Ecto neural progenitor cell (in vitro differentiated cells): ENCODE data around the gene THBS3.
"Not testable (repeated sequence)": the region's sequence is repeated elsewhere in the genome, so short reads cannot be mapped to it uniquely, and the experiment has no call there.

ENCODE experiments used
- DNase-seq: peaks from one replicate; pipeline ENCODE4 v3.0.0-alpha.2; 2018; ENCODE audit warnings: low spot score

Gene THBS3

DNA sequence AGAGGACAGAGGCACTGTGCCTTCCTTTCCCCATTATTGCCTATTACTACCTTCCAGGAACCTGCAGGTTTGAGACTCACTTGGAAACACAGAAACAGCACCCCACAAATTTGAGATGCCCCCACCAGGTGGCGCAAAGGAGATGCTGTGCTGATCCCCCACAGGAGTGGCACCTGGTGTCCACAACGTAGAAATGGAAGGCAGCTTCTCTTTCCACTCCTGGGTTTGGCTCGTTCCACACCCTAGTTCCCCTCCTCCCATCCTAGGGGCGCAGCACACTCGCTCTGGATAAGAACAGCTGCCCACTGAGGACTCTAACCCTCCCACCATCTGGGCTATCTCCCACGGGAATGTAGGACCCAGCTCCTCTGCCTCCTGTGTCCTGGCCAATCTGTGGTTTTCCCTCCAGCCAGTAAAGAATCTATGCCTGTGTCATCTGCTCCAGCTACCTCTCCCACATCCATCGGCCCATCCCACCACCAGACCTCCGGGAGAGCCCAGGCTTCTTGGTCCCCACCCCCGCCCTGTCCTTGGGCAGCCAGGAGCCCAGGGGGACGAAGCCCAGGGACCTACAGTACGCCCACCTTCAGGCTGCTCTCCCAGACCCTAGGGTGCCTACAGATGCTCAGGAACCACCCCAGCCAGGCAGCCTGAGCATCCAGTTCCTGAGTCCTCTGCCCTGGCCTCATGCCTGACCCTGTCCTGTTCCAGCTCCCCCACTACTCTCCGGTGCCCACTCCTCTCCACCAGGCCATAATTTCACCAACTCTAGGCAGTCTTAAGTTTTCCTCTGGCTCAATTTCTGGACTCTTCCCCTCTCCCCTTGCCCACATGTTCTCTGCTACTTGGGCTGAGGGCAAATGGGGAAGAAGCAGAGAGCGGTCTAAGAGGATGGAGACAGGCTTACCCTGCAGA lies 549 bp downstream of the THBS3 start:
- peak; percentile 87 for DNase-seq

DNA sequence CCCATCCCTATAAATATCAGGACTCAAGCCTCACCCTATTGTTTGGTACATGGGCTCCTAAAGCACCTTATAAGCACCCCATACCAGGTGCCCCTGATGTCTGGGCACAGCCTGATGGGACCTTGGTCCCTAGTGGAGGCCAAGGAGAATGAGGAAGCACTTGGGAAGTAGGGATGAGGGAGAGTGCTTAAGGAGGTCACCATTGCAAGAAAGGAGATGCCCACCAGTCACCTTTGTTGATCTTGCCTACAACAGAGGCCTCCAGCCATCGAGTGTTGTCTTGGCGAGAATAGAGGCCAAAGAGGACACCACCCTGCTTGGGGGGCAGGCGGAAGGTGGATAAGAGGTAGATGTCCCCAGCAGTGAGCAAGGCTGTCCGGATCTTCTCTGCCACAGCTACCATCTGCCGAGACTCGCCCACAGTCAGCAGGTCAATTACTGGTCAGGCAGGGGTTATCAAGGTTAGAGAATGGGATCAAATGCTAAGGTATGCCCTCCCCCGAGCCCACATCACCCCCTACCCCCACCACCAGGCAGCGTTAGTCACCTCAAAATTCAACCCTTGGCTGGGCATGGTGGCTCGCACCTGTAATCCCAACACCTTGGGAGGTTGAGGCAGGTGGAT lies 1.6 kb downstream of the THBS3 start:
- DNase-seq = no peak

DNA sequence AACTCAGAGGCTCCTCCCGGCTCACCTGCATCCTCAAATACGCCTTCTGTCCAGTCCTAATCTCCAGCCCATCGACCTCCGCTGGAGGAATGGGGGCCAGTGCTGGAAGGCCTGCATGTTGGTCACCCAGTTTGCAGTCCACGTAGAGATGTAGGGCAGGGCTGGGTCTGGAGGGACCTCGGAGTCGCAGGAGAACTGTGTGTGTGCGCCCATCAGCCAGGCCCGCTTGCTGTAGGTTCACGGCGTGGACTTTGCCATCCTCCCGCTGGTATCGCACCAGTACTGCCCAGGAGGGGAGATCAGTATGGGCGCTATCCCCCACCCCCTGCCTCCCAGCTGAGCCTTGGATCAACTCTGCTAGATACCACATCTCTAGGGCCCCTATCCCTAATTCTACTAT lies 2.7 kb downstream of the THBS3 start:
- no peak for DNase-seq

DNA sequence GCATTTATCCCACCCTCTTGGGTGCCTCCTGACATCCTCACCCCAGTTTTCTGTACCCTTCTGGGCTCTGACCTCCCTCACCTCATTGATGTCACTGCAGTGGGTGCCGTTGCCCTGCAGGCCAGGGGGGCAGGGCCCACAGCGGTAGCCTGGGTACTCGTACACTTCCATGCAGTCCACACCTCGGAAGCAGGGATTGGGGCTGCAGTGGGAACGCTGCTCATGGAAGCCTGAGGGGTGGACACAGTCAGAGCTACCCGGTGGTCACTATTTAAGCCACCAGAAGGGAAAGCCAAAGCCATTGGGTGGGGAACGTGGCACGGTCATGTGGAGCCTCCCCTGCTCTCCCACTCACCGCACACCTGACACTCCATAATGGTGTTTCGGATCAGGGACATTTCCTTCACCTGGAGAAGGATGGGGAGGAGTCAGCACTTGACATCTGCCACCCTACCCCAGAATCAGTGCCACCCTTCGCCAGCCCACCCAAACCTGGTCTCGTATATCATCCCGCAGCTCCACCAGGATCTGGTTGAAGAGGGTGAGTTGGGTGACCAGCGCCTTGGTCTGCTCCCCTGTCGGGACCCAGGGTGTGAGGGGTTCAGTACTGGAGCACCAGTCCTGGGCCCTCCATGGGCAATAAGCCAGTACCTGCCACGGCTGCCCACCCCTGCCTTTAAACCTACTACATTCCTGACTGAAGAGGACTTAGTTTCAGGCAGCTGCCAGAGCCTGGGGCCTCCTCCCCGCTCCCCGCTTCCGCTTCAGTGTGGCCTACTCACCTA lies 4.8 kb downstream of the THBS3 start:
- DNase-seq = no peak

DNA sequence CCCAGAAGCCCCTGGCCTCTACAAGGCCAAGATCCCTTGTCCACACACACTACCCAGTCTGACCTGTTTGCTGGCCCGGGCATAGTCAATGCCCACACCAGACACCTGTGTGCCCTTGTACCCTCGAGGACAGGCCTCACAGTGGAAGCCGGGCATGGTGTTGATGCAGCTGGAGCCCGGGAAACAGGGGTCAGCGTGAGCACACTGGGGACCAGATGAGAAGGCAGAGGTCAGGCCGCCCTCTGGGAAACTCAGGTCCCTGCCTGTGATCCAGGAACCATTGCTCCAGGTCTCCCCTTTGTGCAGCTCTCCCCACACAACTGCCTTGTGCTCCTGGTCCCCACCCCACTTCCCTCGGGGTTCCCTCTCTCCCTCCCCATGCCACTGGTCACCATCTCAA lies 5.5 kb downstream of the THBS3 start:
- no peak for DNase-seq

DNA sequence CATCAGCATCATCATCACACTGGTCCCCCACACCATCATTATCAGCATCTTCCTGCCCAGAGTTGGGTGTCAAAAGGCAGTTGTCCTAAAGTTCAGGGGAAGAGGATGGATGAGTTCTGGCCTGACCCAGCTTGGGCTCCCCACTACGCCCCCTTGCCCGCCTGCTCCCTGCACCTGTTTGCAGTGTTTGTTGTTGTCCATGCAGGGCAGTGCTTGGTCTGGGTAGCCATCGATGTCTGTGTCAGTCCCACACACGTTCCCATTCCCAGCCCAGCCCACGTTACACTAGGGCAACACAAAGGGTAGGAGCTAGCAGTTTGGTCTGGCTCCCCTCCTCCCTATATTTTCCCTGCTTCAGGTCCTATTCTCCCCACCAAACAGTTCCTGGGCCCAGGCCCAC lies 6.8 kb downstream of the THBS3 start:
- no peak for DNase-seq

DNA sequence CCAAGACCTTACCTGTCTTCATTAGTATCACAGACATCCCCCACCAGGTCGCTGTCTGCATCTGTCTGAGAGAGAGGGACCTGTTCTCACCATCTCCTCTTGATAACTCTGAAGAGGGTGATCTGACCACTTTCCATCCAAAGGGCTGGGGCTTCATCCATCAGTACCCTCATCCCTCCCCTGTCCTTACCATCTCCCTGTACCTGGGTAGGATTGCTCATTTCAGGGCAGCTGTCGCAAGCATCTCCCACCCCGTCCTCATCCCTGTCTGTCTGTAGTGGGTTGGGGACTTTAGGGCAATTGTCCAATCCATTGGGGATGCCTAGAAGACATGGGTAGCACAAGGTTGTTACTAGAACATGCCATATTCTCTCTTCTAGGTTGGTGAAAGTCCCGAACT lies 7.9 kb downstream of the THBS3 start:
- no peak for DNase-seq

DNA sequence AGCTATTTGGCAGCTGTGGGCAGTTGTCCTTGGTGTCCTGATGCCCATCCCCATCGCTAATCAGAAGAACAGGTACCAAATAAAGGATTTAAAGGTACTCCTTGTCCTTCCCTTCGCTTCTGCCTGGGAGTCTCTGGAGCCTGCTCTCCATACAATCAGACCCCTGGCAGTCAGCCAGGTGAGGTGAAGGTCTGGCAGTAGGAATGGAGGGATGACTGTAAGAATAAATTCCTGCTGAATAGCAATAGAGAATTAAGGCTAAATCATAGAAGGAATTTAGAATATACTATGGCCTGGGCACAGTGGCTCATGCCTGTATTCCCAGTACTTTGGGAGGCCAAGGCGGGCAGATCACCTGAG lies 9.2 kb downstream of the THBS3 start:
- DNase-seq = no peak

DNA sequence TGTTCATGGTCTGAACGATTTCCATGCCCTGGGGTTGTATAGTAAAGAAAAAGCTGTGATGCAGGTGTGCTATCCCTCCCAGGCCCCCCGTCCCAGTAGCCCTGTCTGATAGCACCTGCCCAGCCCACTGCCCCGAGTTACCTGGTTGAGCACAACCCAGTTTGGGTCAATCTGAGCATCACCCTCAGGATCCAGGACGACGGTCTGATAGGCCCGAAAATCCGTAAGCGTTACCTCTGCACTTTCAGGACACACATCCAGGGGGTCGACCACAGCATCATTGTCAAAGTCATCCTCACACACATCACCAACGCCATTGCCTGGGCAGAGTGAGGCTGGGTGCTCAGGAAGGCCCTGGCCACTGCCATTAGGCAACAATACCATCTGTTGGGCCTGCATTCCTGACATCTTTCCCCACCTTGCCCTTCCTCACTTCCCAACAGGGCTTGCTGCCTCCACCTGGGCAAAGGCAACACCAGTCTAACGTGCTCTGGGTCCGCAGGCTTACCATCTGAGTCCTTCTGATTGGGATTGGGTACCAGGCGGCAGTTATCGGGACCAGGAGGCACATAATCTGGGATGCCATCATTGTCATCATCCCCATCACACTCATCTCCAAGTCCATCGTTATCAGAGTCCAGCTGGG lies 9.7 kb downstream of the THBS3 start:
- no peak for DNase-seq

DNA sequence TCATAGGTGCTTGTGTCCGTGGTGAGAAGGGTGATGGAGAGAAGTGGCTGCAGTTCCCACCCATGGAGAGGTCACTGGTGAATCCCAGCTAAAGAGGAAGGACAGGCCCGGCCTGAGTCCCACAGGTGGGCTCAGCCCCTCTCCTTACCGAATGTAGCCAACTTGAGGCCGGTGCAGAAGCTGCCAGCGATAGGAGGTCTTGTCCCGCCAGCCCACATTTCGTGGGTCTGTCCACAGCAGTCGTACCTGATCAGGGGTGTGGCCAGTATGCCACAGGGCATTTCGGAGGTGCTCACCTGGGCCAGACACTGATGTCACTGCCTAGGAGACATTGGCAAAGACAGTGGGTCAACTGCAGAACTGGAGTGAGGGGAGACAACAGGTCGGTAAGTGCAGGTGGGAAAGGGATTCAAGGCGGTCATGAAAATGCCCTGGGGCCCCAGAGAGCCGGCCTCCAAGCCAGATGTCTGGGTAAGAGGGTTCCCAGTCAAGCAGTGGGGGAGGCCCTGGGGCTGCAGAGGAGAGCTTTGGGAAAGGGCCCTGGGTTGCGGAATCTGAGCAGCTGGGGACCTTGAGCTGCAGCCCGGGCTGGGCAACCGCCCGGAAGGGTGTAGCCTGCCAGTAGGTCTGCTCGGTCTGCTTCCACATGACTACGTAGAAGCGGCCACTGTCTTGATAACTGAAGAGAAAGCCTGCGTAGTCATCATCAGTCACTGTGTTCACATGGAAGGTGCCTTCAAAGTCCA lies 10.6 kb downstream of the THBS3 start:
- no peak for DNase-seq

DNA sequence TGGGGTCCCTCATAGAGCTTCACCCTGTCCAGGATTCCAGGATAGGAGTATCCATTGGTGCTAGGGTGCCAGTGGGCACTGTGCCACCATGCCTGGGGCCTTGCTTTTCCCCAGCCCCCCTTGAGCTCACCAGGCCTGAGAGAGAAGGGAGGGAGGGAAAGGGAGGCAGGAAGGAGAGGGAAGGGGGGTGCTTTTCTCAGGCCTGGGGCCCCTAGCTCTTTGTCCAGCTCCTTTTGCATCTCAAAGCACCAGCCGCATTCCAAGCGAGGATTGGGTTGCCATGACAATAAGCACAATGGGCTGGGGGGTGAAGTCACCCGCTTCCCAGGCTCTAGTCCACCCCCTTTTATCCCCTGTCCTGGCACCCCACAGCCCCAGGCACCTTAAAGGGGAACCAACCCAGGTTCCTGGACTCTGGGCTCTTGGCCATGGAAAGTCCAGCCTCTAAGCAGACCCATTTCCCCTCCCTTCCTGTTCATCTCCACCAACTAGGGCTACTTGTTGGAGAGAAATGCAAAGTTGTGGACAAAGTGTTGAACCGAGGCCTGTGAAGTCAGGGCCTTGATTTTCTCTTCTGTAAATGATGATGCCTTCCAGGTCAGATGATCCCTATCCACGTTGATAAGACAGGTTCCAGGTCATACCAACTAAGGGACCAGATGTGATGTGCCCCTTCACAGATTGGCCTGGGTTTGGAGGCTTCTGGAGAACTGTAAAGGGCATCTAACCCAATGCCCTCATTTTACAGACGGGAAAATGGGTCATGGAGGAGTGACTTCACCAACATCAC lies 11.4 kb downstream of the THBS3 start:
- DNase-seq = peak; percentile 90

DNA sequence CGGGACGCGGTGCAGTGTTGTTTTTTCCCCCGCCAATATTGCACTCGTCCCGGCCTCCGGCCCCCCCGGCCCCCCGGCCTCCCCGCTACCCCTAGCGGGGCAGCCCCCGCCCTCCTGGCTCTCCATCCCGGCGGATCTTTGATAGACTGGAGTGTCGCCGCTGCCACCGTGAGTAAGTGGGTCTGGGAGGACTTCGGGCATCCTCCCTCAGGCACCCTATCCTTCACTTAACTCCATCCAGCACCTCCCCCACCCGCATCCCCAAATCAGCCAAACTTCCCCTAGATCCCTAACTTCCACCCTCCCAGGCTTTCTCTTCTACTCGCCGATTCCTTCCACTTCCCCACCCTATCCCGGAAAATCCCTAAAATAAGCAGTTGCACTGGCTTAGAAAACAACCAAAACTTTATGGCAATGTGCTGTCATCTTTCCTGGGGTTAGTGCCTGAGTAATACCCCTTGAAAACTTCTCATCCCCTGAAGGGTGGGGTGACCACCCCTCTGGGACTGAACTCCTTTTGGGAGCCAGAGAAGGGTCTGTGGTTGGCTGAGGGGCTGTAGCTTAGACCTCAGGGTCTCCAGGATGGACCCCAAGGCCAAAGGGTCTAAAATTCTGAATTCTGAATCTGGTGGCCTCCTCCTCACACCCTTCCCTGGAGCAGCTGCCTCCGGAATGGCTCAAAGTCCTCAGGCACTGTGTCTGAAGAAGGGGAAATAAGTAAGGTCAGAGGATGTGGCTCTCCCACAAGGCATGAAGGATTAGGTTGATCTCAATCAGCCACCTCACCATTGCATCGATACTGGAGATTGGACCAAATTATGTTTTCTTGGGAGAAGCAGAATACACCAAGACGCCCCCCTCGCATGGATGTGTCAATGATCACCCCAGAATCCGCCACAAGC lies 12.2 kb downstream of the THBS3 start:
- no peak for DNase-seq

DNA sequence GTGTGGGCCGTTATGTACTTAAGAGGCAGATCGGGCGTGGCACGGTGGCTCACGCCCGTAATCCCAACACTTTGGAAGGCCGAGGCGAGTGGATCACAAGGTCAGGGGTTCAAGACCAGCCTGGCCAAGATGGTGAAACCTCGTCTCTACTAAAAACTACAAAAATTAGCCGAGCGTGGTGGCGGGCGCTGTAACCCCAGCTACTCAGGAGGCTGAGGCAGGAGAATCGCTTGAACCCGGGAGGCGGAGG lies 13.8 kb downstream of the THBS3 start:
- not testable (repeated sequence) for DNase-seq

DNA sequence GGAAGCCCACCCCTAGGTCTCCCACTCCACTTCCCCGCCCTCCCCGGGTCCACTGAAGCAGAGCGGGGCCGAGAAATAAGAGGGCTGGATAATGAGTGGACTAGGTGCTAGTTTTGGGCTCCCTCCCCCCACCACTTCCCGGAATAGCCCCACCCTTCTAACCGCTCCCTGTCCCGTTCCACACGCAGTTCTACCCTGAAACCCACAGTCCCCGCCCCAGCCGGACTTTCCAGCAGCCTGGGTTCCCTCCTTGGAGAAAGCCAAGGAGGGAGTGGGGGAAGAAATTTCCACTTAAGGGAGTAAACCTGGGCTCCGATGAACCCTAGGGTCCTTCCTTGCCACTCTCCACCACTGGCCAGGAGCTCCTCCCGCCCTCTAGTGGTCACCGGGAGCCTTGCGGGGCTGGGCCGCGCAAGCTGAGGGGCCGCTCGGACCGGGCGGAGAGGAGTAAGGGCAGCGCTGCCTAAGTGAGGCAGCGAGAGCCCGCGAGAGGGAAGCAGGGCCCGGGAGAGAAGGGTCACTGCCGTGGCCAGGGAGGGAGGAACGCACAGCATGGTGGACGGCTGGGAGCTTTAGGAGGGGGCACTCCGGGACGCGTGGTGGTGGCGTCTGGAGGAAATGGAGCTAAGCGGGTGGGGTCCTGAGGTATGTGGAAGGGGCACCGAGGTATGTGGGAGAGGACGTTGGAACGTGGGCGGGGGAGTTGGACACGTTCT lies 14.3 kb downstream of the THBS3 start:
- DNase-seq = peak; percentile 94

DNA sequence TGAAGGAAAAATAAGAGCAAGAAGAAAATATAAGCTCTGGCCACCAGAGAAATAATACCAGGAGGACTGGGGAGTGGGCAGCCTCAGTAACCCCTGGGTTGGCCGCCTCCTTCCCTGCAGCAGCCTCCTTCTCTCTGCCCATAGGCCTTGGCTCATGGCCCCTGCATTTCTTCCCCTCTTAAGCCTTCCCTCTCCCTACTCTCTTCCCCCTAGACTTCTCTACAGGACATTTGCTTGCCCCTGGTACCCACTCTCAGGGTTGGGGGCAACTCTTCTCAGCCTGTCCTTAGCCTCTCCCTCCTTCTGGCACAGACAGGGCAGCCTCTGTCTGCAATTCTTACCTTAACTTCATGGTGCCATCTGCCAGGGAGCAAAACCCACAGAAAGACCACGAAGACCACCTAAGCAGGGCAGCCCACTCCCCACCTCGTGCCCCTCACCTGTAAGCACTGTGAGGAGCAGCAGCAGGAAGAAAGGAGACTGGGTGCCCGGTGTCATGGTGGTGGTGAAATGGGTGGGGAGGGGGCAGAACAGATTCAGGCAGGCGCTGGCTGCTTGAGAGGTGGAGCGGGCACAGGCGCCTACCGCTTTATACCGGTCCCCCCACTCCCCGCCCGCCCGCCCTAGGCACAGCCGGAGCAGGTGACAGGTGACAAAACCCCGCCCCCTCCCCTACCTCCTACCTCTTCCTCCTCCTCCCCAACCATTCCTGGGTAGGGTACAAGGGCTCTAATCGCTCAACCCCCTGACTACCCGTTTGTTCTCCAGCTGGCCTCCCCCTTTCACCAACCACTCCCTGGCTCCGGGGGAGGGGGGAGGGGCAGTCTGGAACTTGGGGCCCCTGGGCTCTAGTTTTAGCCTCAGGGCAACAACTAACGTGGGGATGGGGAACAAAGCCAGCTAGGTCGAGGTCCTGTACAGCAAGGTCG lies 15.1 kb downstream of the THBS3 start:
- DNase-seq = no peak

DNA sequence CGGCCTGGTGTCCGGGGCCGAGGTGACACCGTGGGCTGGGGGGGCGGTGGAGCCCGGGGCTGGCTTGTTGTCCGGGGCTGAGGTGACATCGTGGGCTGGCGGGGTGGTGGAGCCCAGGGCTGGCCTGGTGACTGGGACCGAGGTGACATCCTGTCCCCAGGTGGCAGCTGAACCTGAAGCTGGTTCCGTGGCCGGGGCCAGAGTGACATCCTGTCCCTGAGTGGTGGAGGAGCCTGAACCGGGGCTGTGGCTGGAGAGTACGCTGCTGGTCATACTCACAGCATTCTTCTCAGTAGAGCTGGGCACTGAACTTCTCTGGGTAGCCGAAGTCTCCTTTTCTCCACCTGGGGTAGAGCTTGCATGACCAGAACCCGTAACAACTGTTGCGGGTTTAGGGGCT lies 15.8 kb downstream of the THBS3 start:
- no peak for DNase-seq

DNA sequence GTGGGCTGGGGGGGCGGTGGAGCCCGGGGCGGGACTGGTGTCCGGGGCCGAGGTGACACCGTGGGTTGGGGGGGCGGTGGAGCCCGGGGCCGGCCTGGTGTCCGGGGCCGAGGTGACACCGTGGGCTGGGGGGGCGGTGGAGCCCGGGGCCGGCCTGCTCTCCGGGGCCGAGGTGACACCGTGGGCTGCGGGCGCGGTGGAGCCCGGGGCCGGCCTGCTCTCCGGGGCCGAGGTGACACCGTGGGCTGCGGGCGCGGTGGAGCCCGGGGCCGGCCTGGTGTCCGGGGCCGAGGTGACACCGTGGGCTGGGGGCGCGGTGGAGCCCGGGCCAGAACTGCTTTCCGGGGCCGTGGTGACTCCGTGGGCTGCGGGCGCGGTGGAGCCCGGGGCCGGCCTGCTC lies 17.8 kb downstream of the THBS3 start:
- DNase-seq = not testable (repeated sequence)

DNA sequence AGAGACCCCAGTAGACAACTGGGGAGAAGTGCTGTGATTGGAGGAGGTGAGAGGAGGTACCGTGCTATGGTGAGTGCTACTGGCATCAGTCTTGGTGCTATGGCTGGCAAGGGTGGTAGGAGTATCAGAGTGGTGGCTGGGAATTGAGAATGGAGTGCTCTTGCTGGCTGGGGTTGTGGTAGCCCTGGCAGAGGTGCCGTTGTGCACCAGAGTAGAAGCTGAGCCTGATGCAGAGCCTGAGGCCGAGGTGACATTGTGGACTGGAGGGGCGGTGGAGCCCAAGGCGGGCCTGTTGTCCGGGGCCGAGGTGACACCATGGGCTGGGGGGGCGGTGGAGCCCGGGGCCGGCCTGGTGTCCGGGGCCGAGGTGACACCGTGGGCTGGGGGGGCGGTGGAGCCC lies 19.4 kb downstream of the THBS3 start:
- DNase-seq = no peak
